Breast epithelium (tissue), 3 donors: ENCODE measurements around the gene UTP14A.
"Not testable (repeated sequence)": the region's sequence is repeated elsewhere in the genome, so short reads cannot be mapped to it uniquely, and the experiment has no call there.

ENCODE experiments used
- CTCF ChIP-seq, 3 donors: fragments of 450-650 bp; IDR thresholded peaks; one replicate each; pipeline ENCODE4 v1.5.1; 2016 to 2017; ENCODE audit warnings: antibody characterized with exemption in 3 of 3, mild to moderate bottlenecking in 3 of 3, moderate library complexity in 3 of 3
- POLR2AphosphoS5 ChIP-seq, 3 donors: sonication (generic); formaldehyde crosslinking; IDR thresholded peaks; one replicate each; pipeline ENCODE4 v1.6.1; 2017; ENCODE audit warnings: antibody characterized with exemption in 3 of 3

GRCh38 chrX:129859134-129859533, 46.8 kb upstream of the UTP14A start:
- not testable (repeated sequence) for TF ChIP-seq CTCF, POLR2AphosphoS5 (IDR thresholded peaks at IDR 0.05)
